Stimulated activated CD4-positive, alpha-beta T cell treated with anti-CD3 and anti-CD28 coated beads, Interleukin-4, amount 100 ng/mL, for 4 hours (primary cell): ENCODE results near the gene LAG3.
"Not testable (repeated sequence)": the region's sequence is repeated elsewhere in the genome, so short reads cannot be mapped to it uniquely, and the experiment has no call there.

ENCODE experiments used
- DNase-seq, 2 experiments: peaks; one replicate each; pipeline ENCODE4 v3.0.0-alpha.2; 2020

Gene LAG3

DNA sequence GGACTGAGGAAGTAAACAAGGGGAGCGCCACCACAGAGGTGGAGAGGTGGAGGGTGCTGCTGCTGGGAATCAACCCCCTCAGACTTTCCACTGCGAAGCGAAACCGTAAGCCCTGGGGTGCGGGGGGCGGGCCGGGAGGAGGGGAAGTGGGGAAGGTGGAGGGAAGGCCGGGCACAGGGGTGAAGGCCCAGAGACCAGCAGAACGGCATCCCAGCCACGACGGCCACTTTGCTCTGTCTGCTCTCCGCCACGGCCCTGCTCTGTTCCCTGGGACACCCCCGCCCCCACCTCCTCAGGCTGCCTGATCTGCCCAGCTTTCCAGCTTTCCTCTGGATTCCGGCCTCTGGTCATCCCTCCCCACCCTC is at the start of gene LAG3:
Gene LAG3, plus strand, starts transcription at position 190 of the 365 bp plus-strand sequence. CDS start 333 bp downstream, outside the sequence.
- peak; percentile 68 to 77 for DNase-seq

DNA sequence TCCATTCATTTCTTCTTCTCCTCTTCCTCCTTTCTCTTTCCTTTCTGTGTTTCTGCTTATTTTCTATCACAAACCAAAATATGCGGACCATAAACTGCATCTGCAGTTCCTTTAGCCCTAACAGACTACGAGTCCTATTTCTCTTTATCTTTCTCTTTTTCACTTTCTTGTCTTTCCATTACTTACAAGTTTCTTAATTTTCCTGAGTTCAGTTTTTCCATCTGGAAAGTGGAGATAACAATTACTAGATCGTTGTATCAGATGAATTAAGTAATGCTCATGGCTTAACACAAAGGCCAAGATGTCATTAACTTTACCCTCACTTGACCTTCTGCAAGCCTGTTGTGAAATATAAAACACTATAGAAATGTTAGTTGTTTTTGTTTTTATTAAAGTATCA is 49.5 kb upstream of the LAG3 start:
- DNase-seq = no peak

DNA sequence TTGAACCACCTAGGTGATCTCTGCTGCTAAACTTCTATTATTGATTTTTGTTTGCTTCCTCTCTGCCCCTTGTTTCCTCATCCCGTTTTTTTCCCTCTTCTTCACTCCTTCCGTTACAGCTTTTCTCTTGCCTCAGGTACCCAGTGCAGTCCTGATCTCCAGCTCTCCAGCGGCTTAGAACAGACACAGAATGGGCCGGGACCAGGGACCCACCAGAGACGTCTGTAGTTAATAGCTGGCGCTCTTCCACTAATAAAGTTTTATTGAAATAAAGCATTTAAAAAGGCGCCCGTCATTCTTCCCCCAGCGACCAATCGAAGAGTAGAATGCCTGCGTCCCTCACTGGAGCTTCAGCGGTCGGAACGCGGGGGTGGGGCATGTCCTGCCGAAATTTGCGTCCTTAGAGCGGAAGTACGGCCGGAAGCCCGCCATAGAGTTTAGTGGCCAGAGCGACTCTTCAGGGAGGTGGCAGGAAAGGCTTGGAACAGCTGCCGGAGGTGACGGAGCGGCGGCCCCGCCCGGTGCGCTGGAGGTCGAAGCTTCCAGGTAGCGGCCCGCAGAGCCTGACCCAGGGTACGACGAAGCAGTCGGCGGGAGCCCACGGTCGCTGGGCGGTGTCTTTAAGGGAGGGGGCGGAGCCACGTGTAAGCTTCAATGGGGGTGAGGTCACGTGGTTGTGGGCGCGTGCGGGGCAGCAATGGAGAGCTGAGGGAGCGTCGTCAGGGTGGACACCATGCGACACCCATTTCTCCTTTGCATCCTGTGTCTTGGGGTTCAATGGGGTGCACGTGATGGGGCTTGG is 48.5 kb upstream of the LAG3 start, which contains the start of gene COPS7A:
Gene COPS7A, plus strand, starts transcription at position 440 of the 802 bp plus-strand sequence. CDS start 611 bp downstream, outside the sequence.
- peak; percentile 89 to 91 for DNase-seq

- DNase-seq = peak in 1 of 2 experiments; percentile 10
Observed at GRCh38 chr12:6724409-6724797, 47.9 kb upstream of the LAG3 start.

- DNase-seq = no peak
Observed at GRCh38 chr12:6725350-6725749, 47.0 kb upstream of the LAG3 start.

- no peak for DNase-seq
Observed at GRCh38 chr12:6729186-6729585, 43.1 kb upstream of the LAG3 start.

- no peak for DNase-seq
Observed at GRCh38 chr12:6730169-6730568, 42.2 kb upstream of the LAG3 start.

DNA sequence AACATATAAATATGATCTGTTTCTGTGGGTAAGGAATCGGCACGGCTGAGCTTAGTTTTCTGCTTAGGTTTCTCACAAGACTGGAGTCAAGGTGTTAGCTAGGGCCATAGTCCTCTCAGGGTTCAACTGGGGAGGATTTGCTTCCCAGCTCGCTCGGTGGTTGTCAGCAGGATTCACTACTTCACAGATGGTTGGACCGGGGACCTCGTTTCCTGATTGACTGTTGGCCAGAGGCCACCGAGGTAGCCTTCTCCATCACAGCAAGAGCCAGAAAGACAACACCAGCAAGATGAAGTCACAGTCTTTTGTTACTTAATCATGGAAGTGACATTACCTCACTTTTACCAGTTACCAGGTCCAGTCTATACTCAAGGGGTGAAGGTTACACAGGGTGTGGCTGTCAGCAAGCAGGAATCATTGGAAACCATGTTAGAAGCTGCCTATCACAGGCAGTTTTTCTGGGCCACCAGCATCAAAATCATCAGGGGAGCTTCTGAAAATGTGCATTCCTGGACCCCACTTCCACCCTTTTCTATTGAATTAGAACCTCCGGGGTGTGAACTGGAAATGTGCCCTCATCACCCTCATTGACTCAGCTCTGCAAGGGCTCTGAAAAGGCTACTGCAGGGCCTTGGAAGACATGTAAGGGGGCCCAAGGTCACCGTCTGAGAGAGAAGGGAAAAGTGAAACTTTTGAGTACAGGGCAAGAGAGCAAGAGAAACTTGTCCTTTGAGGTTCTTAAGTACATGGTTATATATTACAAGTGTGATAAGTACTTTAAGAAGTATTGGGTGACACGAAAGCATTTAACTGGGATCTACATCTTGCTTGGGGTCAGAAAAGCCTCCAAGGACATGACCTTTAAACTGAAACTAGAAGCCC is 37.6 kb upstream of the LAG3 start:
- no peak for DNase-seq

DNA sequence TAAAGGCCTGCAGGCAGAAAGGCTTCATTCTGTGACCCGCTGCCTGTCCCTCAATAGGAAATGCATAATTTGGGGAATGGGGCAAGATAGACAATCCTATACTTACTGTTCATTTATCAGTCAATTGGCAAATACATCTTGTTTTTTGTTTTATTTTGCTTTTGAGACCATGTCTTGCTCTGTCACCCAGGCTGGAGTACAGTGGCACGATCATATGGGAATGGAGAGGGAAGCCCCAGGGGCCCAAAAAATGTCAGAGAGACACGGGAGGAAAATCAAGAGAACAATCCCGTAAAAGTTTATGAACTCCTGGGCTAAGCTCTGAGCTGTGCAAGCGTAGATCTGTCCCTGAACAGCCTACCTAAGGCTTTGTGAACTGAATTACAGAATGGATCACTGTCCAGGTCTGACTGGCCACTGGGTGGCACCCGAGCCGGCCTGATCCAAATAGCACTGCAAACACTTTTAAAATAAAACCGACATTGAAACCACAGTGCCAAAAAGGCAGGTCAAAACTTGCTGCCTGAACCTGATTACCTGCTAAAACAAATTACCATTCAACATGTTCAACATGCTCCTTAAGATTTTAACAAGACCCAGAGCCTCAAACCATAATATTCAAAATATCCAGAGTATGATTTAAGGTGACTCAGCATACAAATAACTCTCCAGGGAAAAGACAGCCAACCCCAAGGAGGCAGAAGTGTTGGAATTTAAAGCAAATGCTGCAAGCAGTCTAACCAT is 36.7 kb upstream of the LAG3 start:
- DNase-seq = peak; percentile 19 to 29

DNA sequence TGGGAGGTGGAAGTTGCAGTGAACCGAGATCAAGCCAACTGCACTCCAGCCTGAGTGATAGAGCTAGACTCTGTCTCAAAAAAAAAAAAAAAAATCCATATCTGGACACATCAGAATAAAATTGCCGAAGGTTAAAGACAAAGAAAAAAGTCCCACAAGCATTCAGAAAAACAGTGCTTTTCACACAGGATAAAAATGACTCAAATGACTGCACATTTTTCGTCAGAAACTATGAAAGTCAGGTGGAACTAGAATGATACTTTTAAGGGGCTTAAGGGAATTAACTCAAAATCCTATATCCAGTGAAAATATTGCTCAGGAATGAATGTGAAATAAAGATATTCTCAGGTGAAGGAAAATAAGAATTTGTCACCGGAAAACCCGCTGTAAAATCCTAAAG is 35.6 kb upstream of the LAG3 start:
- DNase-seq = no peak

- not testable (repeated sequence) for DNase-seq
Observed at GRCh38 chr12:6742080-6742479, 30.2 kb upstream of the LAG3 start.

DNA sequence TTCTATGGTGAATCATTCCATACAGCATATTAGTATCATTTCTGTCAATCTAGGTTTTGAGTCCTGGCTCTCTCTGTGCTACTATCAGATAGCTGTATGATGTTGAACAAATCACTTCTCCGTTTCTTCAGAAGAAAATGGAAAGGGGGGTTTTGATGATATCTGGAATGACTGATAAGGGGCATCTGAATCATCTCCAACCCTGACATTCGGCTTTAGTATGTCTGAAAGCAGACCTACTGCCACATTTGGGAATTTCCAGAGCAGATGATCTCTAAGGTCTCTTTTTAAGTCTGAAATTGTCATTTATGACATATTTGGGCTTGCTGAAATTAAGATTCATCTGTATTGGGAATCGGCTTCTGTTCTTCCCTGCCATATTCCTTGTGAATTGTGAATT is 29.5 kb upstream of the LAG3 start:
- DNase-seq = no peak

GRCh38 chr12:6743300-6743699 is 29.0 kb upstream of the LAG3 start:
- DNase-seq = not testable (repeated sequence)

DNA sequence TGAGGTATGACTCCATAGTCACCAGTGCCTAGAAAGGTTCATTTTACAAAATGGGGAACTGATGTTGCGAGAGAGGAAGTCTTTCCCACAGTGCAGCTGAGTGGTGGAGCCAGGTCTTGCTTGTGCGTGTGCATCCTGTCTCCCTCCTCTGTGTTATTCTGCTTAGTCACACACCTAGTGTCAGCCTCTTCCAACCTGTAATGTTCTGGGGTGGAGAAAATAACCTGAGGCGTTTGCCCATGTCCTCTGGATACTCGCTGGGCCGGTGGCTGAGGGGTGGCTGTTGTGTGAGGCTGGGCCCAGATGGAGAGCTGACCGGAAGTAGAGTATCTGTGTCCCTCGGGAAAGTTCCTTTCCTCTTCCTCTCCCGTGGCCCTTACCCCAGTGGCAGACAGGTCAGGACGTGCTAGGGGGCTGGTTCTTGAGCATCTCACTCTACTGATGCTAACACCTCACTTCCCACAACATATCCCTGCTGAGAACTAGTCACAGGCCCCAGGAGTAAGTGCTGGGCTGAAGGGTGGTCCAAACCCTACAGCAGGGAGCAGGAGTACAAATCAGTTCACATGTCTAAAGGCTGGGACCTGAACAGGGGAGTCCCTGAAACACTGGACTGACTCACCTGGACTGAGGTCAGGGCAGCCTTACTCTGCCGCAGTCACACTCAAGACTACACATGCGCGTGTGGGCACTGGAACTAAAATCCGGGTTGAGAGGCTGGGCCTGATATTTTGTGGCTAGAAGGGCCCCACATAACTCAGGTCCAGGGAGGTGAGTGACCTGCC is 26.4 kb upstream of the LAG3 start:
- peak in 1 of 2 experiments; percentile 19 for DNase-seq

DNA sequence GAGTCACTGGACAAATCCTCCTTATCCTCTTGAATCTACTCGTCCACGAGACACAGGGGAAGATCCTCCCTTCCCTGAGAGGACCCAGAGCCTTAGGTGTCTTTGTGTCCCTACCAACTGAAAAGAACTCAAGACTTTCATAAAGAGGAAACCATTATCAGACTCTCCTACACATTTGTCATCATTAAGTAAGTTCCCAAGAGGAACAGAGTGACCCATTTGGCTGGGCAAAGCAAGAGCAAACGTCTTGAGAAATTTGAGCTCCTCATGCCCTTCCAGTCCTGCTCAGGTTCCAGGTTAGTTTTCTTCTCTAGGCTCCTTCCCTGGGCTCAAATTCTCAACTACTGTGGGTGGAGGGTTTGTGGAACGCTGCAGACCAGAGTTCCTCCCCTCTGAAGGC is 25.1 kb upstream of the LAG3 start:
- DNase-seq = no peak

DNA sequence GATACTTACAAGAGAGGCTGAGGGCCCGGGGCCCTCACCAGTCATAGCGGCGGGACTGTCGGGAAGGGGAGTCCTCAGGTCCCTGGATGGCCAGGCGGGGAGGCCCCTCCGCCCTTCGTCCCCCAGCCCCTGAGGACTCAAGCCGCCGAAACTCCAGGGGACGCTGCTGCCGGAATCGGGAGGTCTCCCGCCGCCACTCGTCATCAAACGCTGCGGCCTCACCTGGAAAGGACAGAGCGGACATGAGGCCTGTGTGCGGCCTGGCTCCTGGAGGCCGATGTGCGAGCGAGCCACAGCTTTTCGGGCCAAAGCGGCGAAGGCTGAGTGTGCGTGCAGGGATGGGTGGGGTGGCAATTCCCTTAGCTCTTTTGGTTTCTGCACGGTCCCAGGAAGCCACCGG is 23.6 kb upstream of the LAG3 start:
- no peak for DNase-seq

DNA sequence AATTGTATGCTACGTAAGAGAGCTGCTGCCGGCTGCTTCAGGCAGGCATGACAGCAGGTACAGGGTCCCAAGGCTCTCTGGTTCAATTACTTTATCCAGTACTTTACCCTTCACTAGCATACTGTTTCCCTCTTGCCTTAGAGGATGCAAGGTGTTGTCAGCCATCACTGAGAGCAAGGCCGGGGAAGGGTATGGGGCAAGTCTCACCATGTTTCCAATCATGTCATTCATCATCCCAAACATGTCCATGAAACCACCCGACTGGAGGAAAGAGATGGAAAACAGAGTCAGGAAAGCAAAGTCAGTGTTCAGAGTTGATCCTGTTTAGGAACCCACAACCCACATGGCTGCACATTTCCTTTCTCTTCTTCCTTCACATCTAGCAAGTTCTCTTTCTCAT is 21.8 kb upstream of the LAG3 start:
- no peak for DNase-seq

DNA sequence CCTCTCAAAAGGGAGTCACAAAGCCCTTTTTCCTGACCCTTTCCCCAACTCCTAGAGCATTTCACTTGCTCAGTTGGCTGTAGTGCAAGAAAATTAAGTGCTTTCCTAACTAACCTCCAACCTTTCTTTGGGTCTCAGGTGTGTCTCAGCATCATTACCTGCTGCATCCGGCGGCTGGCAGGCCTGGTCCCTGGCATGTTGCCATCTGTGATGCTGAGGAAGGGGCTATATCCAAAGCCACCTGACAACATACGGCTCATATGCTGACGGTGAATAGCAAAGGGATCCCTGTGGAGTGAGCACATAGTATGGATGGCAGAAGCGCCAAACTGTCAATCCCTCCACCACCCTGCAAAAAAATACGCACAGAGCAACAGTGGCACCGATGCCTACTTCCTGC is 20.6 kb upstream of the LAG3 start:
- no peak for DNase-seq

- DNase-seq = peak; percentile 19 to 28
Observed at GRCh38 chr12:6752167-6752920, 20.0 kb upstream of the LAG3 start.

DNA sequence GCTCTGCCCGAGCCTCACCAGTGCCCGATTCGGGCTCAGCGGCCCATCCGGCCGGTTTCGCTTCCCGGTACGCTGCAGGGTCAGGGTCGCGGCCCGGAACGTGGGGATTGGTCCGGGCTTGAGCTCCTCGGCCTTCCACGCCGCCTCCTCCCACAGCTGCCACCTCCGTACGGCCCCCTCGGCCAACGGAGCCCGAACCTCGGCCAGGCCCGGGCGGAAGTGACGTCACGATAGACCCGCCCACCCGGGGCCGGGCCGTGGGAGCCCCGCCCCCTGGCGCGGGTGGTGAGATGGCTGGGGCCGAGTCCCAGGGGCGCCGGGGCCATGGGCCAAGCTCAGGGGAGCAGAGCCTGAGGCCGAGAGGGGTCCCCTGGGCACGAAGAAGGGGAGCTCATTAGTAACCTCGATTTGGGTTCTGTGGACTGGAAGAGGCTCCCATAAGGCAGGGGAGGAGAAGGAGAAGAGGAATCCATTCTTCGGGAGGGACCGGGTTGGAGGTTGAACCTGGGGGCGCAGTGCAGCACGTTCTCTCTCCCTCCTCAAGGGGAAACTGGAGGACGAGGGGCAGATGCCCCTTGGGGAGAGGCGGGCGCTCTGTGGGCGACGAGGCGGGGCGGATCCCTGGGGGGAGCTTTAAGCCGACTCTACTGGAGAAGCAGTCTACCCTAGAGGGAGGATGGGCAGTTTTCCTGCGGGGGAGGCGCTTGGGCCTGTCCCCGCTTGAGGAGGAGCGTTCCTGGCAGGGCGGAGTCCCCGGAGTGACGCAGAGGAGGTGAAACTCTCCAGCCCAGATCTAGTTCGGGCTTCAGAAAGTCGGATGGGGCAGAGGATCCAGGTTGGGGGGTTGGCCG is 19.2 kb upstream of the LAG3 start, which contains the start of gene MLF2:
Gene MLF2, minus strand, starts transcription at position 221 of the 851 bp plus-strand sequence. CDS start 807 bp downstream, outside the sequence.
- DNase-seq = peak; percentile 97
